Smooth muscle cell of bladder (primary cell): ENCODE results near the gene BRD4. TPM values are rescaled to one million over a fixed set of nuclear protein-coding genes. Genes with fewer than 3 reads are reported as not detected.

Experiments used
- total RNA-seq: library from RNA; depleted of rRNA; stranded (reverse); fragments of >200 nt; gene quantifications from 2 replicates; pipeline ENCODE4 v1.2.3, GENCODE V29; 2014

Gene BRD4
- total RNA-seq: 9.1 and 9.4 TPM in 2 replicates

DNA sequence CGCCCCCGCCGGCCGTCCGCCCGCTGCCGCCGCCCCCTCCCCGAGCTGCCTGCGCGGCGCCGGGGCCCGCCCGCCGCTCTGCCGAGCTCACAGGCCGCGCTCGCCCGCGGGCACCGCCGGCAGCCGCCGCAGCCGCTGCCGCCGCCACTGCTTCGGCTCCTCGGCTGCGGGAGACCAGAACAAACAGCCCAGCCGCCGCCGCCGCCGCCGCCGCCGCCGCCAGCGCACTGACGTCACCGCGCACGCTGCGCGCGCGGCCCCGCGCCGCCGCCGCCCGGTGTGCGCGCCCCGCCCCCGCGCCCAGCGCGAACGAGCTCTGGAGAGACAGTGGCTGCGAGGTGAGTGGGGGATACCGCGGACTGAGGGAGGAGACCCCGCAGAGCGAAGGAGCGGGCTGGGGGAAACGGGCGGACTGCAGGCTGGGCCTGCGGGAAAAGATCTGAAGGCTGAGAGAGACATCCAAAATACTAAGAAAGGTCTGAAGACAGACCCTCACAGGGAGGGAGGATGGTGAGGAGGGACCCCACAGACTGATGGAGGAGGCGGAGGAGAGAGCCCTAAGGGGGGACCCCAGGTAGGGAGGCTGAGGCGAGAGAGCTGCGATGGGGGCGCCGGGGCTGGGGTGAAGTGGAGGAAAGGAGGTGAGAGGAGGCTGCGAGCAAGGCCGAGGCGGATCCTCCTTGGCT is at the start of gene BRD4:
Gene BRD4 (minus strand): TSS at position 229 of the 686 bp plus-strand sequence. CDS start 59,440 bp downstream, outside the sequence.

DNA sequence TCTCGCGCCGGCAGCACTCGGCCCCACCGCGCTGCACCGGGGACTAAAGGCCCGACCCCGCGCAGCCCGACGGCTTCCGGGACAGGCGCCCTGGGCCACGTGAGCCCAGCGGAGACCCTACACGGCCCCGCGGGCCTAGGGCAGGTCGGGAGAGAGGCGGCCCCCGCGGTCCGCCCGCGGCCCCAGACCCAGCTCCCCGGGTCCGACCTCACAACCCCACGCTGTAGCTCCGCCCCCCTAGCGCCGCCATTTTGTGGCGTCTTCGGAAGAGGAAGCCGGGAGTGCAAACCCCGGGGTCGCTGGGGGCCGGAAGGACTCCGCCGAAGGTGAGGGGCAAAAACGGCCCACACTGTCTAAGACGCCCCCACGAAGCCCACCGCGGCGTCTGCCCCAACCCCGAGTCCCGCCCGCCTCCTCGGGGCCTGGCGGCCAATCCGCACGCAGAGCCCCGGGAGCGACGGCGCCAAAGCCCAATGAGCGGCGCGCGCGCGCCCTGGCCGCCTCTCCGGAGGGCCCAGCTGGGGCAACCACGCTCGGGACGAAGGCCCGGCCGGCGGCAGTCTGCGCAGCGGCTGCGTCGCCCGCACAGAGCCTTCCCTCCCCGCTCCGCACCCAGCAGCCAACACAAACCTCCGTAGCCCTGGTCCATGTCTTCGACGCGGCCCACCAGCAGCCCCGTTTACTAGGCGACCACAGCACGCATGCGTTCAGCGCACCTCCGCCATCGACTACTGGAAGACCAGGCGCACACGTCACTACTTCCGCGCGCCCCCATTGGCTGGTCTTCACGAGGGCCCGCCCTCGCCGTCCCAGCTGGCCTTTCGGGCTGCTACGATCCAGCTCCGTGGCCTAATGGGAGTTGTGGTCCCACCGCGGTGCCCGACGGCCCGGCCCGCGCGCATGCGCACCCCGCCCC is 47.0 kb upstream of the BRD4 start, which contains the start of gene AKAP8:
Gene AKAP8 (minus strand): TSS at position 705 of the 916 bp plus-strand sequence. CDS start 56 bp downstream, at position 649.

GRCh38 chr19:15200553-15201364 is 131.6 kb downstream of the BRD4 start, which contains the start of gene NOTCH3:
Gene NOTCH3, minus strand, starts transcription at chr19:15200995. Its CDS starts 90 bp downstream, at chr19:15200905.

Other genes with a start within 250 kb of the BRD4 start
- gene SYDE1, start 225.1 kb downstream of the BRD4 start, total RNA-seq: 12.2 and 19.0 TPM in 2 replicates
- gene NOTCH3, start 131.5 kb downstream of the BRD4 start, total RNA-seq: 7.0 and 27.4 TPM in 2 replicates
- gene EPHX3, start 100.1 kb downstream of the BRD4 start, total RNA-seq: 0.09 TPM in 1 of 2 replicates, not detected in the other
- gene AKAP8, start 47.2 kb upstream of the BRD4 start, total RNA-seq: 11.5 and 12.7 TPM in 2 replicates
- 59.9 and 62.3 TPM in 2 replicates for gene AKAP8L, start 86.4 kb upstream of the BRD4 start, total RNA-seq
- gene WIZ, start 117.4 kb upstream of the BRD4 start, total RNA-seq: 3.4 and 4.5 TPM in 2 replicates
- gene RASAL3, start 132.0 kb upstream of the BRD4 start, total RNA-seq: 0.09 TPM in 1 of 2 replicates, not detected in the other
- not detected in 2 replicates for gene PGLYRP2, start 147.0 kb upstream of the BRD4 start, total RNA-seq
- not detected in 2 replicates for gene CYP4F22, start 176.0 kb upstream of the BRD4 start, total RNA-seq